ENCODE data around the gene TMEM209.

- TF ChIP-seq FOXJ3 (CRISPR knock-in tag; IDR thresholded peaks at IDR 0.05; ENCODE audit: borderline replicate concordance): no peak
- no peak for TF ChIP-seq AFF4 (CRISPR knock-in tag; IDR thresholded peaks at IDR 0.05; ENCODE audit: borderline replicate concordance)
- no peak for TF ChIP-seq USF2 (CRISPR knock-in tag; IDR thresholded peaks at IDR 0.05)
- no peak for TF ChIP-seq CTCF (IDR thresholded peaks at IDR 0.05)
- TF ChIP-seq TCF7 (CRISPR knock-in tag; IDR thresholded peaks at IDR 0.05; ENCODE audit: low read depth): no peak
- no peak for TF ChIP-seq USF1 (CRISPR knock-in tag; IDR thresholded peaks at IDR 0.05)
- TF ChIP-seq ZNF416 (CRISPR knock-in tag; IDR thresholded peaks at IDR 0.05): no peak
- no peak for TF ChIP-seq FOXP1 (CRISPR knock-in tag; IDR thresholded peaks at IDR 0.05; ENCODE audit: borderline replicate concordance)
- no peak for TF ChIP-seq PREB (CRISPR knock-in tag; IDR thresholded peaks at IDR 0.05; ENCODE audit: borderline replicate concordance)
- TF ChIP-seq ZNF121 (CRISPR knock-in tag; IDR thresholded peaks at IDR 0.05): no peak
- no peak for TF ChIP-seq ZNF512 (CRISPR knock-in tag; IDR thresholded peaks at IDR 0.05; ENCODE audit: borderline replicate concordance)
These were observed 63.1 kb downstream of the TMEM209 start for GRCh38 chr7:130141884-130142653.
